Heart left ventricle (tissue), 13 donors: ENCODE results near the gene SIDT2.

ENCODE experiments used
- CTCF ChIP-seq, 12 donors: fragments of 200-600 bp; sonication (generic) in 4 of 12; IDR thresholded peaks; one replicate each; pipeline versions ENCODE4 v1.5.0 to v1.8.0; 2018 to 2022; ENCODE audit warnings: antibody characterized with exemption in 12 of 12, mild to moderate bottlenecking in 5 of 12
- POLR2A ChIP-seq, 2 donors: fragments of 450-650 bp; IDR thresholded peaks; one replicate each; pipeline ENCODE4 v1.6.1; 2017; ENCODE audit warnings: antibody characterized with exemption in 2 of 2, mild to moderate bottlenecking in 2 of 2, moderate library complexity in 2 of 2
- donor health status: ischemic (EF 13 %, LVEDD 7.1; RV severe dilation, severe dysfunction).
- donor health status: DM: no; HTN: yes; CAD: no.
- donor health status: DM: no; HTN: no; CAD: no.
- donor health status: ischemic (EF 25% LVEDD 6.9; RV normal size, moderate dysfunction).
- donor health status: ischemic (EF 25% LVEDD 5.7; RV mildly dilated, moderate dysfunction).
- donor health status: ischemic (EF 35%, LVEDD 5.7; RV mildly dilated, moderate dysfunction).
- donor health status: nonischemic (EF 11% LVEDD 7.7; RV severe dilation, severe dysfunction).
- donor health status: DM: yes; HTN: yes; CAD: no.
- donor health status: PGD.
- donor health status: ischemic (EF 29% LVEDD 5.4; RV normal size, mild dysfunction).
- donor health status: nonischemic (EF 23%, LVEDD 6.1; RV moderate dilation, normal function).

- TF ChIP-seq CTCF (IDR thresholded peaks at IDR 0.05) (no peak), POLR2A (IDR thresholded peaks at IDR 0.05) (no peak)
Measured at GRCh38 chr11:117203069-117203407, 24.5 kb downstream of the SIDT2 start.
